Measurements from ENCODE around the gene RNF38.

DNA sequence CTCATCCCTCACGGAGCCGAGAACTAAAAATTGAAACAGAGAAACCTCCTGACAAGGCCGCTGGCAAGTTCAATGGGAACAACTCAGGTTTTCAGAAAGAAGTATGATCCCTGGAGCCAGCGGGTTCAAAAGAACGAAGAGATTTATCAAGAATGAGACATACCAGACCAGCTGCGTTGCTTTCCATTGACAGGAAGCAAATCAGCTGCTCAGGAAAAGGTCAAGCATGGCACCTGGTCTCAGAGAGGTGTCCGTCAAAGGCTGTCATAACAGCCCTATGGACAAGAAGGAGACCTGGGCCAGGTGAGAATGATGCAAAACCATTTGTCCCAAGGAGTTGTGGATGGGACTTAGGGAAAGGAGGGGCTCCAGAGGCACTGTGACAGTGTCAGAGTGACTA, 106.9 kb downstream of the RNF38 start:
- TF ChIP-seq POLR2A (IDR thresholded peaks at IDR 0.05) = no peak
- TF ChIP-seq, protein P1, sequence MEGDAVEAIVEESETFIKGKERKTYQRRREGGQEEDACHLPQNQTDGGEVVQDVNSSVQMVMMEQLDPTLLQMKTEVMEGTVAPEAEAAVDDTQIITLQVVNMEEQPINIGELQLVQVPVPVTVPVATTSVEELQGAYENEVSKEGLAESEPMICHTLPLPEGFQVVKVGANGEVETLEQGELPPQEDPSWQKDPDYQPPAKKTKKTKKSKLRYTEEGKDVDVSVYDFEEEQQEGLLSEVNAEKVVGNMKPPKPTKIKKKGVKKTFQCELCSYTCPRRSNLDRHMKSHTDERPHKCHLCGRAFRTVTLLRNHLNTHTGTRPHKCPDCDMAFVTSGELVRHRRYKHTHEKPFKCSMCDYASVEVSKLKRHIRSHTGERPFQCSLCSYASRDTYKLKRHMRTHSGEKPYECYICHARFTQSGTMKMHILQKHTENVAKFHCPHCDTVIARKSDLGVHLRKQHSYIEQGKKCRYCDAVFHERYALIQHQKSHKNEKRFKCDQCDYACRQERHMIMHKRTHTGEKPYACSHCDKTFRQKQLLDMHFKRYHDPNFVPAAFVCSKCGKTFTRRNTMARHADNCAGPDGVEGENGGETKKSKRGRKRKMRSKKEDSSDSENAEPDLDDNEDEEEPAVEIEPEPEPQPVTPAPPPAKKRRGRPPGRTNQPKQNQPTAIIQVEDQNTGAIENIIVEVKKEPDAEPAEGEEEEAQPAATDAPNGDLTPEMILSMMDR (IDR thresholded peaks at IDR 0.05) = no peak
